Measurements from ENCODE around the gene B3GALT6. TPM values are rescaled to one million over a fixed set of nuclear protein-coding genes. Genes with fewer than 3 reads are reported as not detected.

B3GALT6 gene
- total RNA-seq, 1 experiment from 2014 or later, result 20.0 TPM

DNA sequence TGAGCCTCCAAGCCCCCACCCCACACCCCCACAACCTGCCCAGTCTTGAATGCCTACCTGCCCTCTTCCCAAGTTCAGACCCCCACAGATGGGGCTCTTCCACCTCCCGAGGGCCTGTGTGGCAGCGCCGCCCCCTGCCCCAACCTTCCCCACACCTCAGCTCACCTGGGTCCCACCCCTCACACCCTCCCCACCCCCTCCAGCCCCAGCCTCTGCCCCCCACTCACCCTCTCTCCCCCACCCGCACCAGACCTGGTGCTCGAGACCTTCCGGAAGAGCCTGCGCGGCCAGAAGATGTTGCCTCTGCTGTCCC, 34.9 kb upstream of the B3GALT6 start:
- H3K9me3 Mint-ChIP-seq, result peaks cover 22% of the 10 kb centered on the region
- H3K4me1 Mint-ChIP-seq, result peaks cover 3% of the 10 kb centered on the region; the same call in 1 of the 2 replicates
- no peak overlapping the region for H3K4me3 Mint-ChIP-seq
- ATAC-seq, result no peak
- H3K27me3 Mint-ChIP-seq (ENCODE audit: low read depth), result peaks cover 19% of the 10 kb centered on the region
- H3K36me3 Mint-ChIP-seq, result peaks cover 11% of the 10 kb centered on the region
- POLR2A ChIA-PET, result no interaction called here
- TF ChIP-seq GABPB1 (CRISPR knock-in tag; IDR thresholded peaks at IDR 0.05) (no peak), ZNF121 (CRISPR knock-in tag; IDR thresholded peaks at IDR 0.05) (no peak)
- TF ChIP-seq, protein P1, sequence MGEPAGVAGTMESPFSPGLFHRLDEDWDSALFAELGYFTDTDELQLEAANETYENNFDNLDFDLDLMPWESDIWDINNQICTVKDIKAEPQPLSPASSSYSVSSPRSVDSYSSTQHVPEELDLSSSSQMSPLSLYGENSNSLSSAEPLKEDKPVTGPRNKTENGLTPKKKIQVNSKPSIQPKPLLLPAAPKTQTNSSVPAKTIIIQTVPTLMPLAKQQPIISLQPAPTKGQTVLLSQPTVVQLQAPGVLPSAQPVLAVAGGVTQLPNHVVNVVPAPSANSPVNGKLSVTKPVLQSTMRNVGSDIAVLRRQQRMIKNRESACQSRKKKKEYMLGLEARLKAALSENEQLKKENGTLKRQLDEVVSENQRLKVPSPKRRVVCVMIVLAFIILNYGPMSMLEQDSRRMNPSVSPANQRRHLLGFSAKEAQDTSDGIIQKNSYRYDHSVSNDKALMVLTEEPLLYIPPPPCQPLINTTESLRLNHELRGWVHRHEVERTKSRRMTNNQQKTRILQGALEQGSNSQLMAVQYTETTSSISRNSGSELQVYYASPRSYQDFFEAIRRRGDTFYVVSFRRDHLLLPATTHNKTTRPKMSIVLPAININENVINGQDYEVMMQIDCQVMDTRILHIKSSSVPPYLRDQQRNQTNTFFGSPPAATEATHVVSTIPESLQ (CRISPR knock-in tag; IDR thresholded peaks at IDR 0.05), result no peak
- no peak for DNase-seq (ENCODE audit: low spot score)
- CTCF ChIA-PET, result no interaction called here
- no peak overlapping the region for H3K27ac Mint-ChIP-seq

DNA sequence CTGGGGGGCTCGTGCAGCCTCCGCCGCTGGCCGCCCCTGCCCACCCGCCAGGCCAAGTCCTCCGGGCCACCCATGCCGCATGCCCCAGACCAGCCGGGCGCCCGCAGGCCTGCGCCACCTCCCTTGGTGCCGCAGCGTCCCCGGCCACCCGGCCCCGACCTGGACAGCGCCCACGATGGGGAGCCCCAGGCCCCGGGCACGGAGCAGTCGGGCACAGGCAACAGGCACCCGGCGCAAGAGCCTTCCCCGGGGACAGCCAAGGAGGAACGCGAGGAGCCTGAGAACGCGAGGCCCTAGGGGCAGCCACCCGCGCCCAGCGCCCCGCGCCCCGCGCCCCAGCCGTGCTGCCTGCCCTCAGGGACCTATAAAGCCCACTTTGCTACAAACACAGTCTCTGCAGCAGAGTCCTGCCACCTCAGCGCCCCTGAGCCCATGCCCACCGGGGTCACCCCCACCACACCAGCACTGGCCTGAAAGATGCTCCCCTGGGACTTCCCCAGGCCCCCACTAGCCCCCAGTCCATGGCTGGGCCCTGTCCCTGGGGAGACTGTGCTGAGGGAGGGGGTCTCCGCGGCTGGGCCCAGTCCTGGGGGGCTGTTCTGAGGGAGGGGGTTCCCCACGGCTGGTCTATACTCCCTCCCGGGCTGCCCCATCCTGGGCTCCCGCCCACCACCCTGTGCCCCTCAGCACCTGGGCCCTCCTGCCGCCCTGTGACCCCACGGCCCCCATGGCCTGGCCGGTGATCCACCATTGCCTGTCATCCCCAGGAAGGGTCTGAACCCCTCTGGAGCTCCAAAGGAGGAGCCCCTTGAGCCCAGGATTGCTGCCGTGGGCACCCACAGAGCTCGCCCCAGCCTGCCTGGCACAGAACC, 34.2 kb upstream of the B3GALT6 start:
- ChIA-PET CTCF (no interaction called here), POLR2A (no interaction called here)
- Mint-ChIP-seq H3K27me3 (ENCODE audit: low read depth) (peaks cover 19% of the 10 kb centered on the region), H3K27ac (no peak overlapping the region), H3K36me3 (peaks cover 10% of the 10 kb centered on the region), H3K4me1 (peaks cover 3% of the 10 kb centered on the region; the same call in 1 of the 2 replicates), H3K4me3 (no peak overlapping the region), H3K9me3 (peaks cover 19% of the 10 kb centered on the region)
- ATAC-seq (no peak), DNase-seq (ENCODE audit: low spot score) (peak; percentile 10)
- TF ChIP-seq ETV6 (CRISPR knock-in tag; IDR thresholded peaks at IDR 0.05) (no peak), IRF2 (CRISPR knock-in tag; IDR thresholded peaks at IDR 0.05; ENCODE audit: borderline replicate concordance, low read depth) (no peak)
- TF ChIP-seq, protein P2, sequence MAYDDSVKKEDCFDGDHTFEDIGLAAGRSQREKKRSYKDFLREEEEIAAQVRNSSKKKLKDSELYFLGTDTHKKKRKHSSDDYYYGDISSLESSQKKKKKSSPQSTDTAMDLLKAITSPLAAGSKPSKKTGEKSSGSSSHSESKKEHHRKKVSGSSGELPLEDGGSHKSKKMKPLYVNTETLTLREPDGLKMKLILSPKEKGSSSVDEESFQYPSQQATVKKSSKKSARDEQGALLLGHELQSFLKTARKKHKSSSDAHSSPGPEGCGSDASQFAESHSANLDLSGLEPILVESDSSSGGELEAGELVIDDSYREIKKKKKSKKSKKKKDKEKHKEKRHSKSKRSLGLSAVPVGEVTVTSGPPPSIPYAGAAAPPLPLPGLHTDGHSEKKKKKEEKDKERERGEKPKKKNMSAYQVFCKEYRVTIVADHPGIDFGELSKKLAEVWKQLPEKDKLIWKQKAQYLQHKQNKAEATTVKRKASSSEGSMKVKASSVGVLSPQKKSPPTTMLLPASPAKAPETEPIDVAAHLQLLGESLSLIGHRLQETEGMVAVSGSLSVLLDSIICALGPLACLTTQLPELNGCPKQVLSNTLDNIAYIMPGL (CRISPR knock-in tag; IDR thresholded peaks at IDR 0.05), result no peak
- TF ChIP-seq, protein P3, sequence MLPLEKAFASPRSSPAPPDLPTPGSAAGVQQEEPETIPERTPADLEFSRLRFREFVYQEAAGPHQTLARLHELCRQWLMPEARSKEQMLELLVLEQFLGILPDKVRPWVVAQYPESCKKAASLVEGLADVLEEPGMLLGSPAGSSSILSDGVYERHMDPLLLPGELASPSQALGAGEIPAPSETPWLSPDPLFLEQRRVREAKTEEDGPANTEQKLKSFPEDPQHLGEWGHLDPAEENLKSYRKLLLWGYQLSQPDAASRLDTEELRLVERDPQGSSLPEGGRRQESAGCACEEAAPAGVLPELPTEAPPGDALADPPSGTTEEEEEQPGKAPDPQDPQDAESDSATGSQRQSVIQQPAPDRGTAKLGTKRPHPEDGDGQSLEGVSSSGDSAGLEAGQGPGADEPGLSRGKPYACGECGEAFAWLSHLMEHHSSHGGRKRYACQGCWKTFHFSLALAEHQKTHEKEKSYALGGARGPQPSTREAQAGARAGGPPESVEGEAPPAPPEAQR (CRISPR knock-in tag; IDR thresholded peaks at IDR 0.05), result no peak

DNA sequence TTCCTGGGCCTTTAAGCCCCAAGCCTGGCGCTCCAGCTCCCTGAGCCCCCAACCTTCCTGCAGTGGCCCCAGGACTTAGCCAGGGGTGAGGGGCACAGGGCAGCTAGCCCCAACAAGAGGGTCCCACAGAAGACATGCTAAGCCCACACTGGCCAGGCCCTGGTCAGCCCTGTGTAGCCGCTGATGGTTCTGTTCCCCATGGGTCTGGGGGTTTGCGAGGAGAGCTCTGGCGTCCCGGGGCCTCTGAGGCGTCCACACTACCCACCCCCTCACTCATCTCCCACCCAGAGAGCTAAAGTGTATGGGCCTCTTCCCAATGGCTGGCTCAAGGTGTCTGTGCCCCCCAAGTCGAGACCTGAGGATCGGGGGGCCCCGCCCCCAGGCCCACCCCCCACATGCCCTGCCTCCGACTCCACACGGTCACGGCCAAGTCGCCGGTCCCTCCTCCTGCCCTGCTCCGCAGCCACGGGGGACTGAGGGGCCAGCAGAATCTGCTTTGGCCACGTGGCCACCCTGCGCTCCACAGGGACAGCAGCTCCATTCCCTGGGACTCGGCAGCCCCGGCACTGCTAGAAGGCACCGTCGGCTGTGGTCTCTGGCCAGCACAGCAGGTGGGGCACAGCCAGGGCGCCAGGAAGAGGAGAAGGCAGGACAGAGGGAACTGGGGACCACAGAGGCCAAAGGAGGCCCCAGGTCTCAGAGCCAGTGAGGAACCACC, 33.5 kb upstream of the B3GALT6 start:
- ATAC-seq (no peak), DNase-seq (ENCODE audit: low spot score) (peak; percentile 13)
- ChIA-PET POLR2A (interaction anchor here (0.6 kb wide), 1 partner anchor 24 kb away, joined by 3 read pairs; no protein-coding TSS in a partner anchor), CTCF (no interaction called here)
- Mint-ChIP-seq H3K9me3 (peaks cover 17% of the 10 kb centered on the region), H3K27ac (no peak overlapping the region), H3K4me3 (no peak overlapping the region), H3K27me3 (ENCODE audit: low read depth) (peaks cover 19% of the 10 kb centered on the region), H3K4me1 (peaks cover 3% of the 10 kb centered on the region; the same call in 1 of the 2 replicates), H3K36me3 (peaks cover 10% of the 10 kb centered on the region)
- no peak for TF ChIP-seq ATF1 (CRISPR knock-in tag; IDR thresholded peaks at IDR 0.05)
- TF ChIP-seq, protein P4, sequence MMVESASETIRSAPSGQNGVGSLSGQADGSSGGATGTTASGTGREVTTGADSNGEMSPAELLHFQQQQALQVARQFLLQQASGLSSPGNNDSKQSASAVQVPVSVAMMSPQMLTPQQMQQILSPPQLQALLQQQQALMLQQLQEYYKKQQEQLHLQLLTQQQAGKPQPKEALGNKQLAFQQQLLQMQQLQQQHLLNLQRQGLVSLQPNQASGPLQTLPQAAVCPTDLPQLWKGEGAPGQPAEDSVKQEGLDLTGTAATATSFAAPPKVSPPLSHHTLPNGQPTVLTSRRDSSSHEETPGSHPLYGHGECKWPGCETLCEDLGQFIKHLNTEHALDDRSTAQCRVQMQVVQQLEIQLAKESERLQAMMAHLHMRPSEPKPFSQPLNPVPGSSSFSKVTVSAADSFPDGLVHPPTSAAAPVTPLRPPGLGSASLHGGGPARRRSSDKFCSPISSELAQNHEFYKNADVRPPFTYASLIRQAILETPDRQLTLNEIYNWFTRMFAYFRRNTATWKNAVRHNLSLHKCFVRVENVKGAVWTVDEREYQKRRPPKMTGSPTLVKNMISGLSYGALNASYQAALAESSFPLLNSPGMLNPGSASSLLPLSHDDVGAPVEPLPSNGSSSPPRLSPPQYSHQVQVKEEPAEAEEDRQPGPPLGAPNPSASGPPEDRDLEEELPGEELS (CRISPR knock-in tag; IDR thresholded peaks at IDR 0.05), result no peak
- TF ChIP-seq JUN (CRISPR knock-in tag; IDR thresholded peaks at IDR 0.05), result no peak

All from WTC11 (cell line).